MCF 10A (cell line): ENCODE data around the gene PTPRN2. TPM values are rescaled to one million over a fixed set of nuclear protein-coding genes. Genes with fewer than 3 reads are reported as not detected.

ENCODE experiments used
- BruUV-seq: library from RNA; stranded (reverse); fragments of 400-500 nt; replicated peaks from 2 replicates; lab custom pipeline; 2021; lab: Mats Ljungman, UMichigan
- CTCF ChIA-PET: fragments of 300-600 bp; sonication (Branson Sonifier 250); formaldehyde crosslinking; extraction: SDS; loops from one replicate; lab custom pipeline; 2021; ENCODE audit warnings: antibody characterized with exemption, inconsistent platforms; lab: Yijun Ruan, JAX
- POLR2A ChIA-PET: fragments of 300-600, 350-650 bp; sonication (Branson Sonifier 250); formaldehyde crosslinking; extraction: SDS; loops from one replicate; lab custom pipeline; 2020; ENCODE audit warnings: antibody characterized with exemption, inconsistent platforms; lab: Yijun Ruan, JAX
- DNase-seq: peaks from one replicate; pipeline ENCODE4 v3.0.0-alpha.2; 2018; ENCODE audit not compliant: unreplicated experiment
- H3K27ac Mint-ChIP-seq: one replicate; pipeline ENCODE4 v1.8.0; 2022; ENCODE audit warnings: mild to moderate bottlenecking, low read depth, mixed read lengths; ENCODE audit not compliant: unreplicated experiment
- H3K27me3 Mint-ChIP-seq: one replicate; pipeline ENCODE4 v1.8.0; 2022; ENCODE audit warnings: mixed read lengths; ENCODE audit not compliant: insufficient read depth, unreplicated experiment
- H3K36me3 Mint-ChIP-seq: one replicate; pipeline ENCODE4 v1.8.0; 2022; ENCODE audit warnings: mild to moderate bottlenecking, moderate library complexity, mixed read lengths; ENCODE audit not compliant: insufficient read depth, unreplicated experiment
- H3K4me1 Mint-ChIP-seq: one replicate; pipeline ENCODE4 v1.8.0; 2022; ENCODE audit warnings: mixed read lengths; ENCODE audit not compliant: insufficient read depth, unreplicated experiment
- H3K4me3 Mint-ChIP-seq: one replicate; pipeline ENCODE4 v1.8.0; 2022; ENCODE audit warnings: mild to moderate bottlenecking, moderate library complexity, mixed read lengths; ENCODE audit not compliant: unreplicated experiment
- H3K9me3 Mint-ChIP-seq: one replicate; pipeline ENCODE4 v1.8.0; 2022; ENCODE audit warnings: mixed read lengths; ENCODE audit not compliant: unreplicated experiment
- CTCF ChIP-seq: fragments of 200-600 bp; IDR thresholded peaks from one replicate; pipeline ENCODE4 v1.8.0; 2022; ENCODE audit warnings: antibody characterized with exemption, mild to moderate bottlenecking; ENCODE audit not compliant: unreplicated experiment
- intact Hi-C: fragments of 100-400 bp; cut with micrococcal nuclease; formaldehyde crosslinking; loops from 2 replicates; pipeline ENCODE4 v1.14.1; 2022
- total RNA-seq: library from RNA; stranded (reverse); gene quantifications from 2 replicates; pipeline ENCODE4 v1.2.3, GENCODE V29; 2022

The PTPRN2 gene
- total RNA-seq, 1 experiment from 2014 or later, result 4.5 TPM

DNA sequence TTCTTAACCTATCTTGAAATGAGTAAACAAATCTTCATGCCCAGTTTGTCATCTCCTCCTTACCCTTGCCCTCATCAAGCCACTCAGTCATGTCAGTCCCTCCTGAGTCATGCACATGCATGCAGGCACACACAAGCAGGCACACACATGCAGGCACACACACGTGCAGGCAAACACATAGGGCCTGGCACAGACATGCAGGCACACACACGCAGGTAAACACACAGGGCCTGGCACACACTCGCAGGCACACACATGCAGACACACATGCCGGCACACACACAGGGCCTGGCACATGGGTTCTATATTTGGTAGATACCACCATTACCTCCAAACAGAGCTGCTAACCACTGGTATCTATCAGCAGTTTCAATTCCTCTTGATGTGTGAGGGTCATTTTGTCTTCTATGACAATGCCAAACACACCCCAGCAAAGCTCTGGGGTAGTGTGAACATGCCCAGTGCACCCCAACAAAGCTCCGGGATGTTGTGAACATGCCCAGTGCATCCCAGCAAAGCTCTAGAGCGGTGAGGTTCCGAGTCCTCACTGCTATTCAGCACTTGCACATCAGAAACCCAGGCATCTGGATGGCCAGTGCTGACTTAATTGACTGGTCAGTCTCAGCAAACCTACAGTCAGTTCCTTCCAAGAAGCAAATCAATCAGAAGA is 563.8 kb downstream of the PTPRN2 start:
- CTCF ChIA-PET, result no interaction called here
- H3K27me3 Mint-ChIP-seq, result no peaks in the 10 kb centered on the region
- no peak for DNase-seq
- no peaks in the 10 kb centered on the region for H3K4me1 Mint-ChIP-seq
- H3K27ac Mint-ChIP-seq, result no peak overlapping the region
- TF ChIP-seq CTCF, result no peak
- H3K9me3 Mint-ChIP-seq, result no peaks in the 10 kb centered on the region
- intact Hi-C loops, result no loop called here
- H3K36me3 Mint-ChIP-seq, result no peaks in the 10 kb centered on the region
- no TSS peak for BruUV-seq
- POLR2A ChIA-PET, result interaction anchor here (1.0 kb wide), 1 partner anchor 15 kb away, joined by 3 read pairs; no protein-coding TSS in a partner anchor
- H3K4me3 Mint-ChIP-seq, result no peak overlapping the region

- no peak for DNase-seq
- ChIA-PET CTCF (no interaction called here), POLR2A (interaction anchor here (1.0 kb wide), 1 partner anchor 16 kb away, joined by 3 read pairs; no protein-coding TSS in a partner anchor)
- intact Hi-C loops, result no loop called here
- no peaks in the 10 kb centered on the region for H3K36me3 Mint-ChIP-seq
- BruUV-seq, result no TSS peak
- TF ChIP-seq CTCF, result no peak
- no peaks in the 10 kb centered on the region for H3K4me1 Mint-ChIP-seq
- H3K27ac Mint-ChIP-seq, result no peak overlapping the region
- no peak overlapping the region for H3K4me3 Mint-ChIP-seq
- no peaks in the 10 kb centered on the region for H3K9me3 Mint-ChIP-seq
- no peaks in the 10 kb centered on the region for H3K27me3 Mint-ChIP-seq
Observed at GRCh38 chr7:158023157-158023556, 564.5 kb downstream of the PTPRN2 start.

DNA sequence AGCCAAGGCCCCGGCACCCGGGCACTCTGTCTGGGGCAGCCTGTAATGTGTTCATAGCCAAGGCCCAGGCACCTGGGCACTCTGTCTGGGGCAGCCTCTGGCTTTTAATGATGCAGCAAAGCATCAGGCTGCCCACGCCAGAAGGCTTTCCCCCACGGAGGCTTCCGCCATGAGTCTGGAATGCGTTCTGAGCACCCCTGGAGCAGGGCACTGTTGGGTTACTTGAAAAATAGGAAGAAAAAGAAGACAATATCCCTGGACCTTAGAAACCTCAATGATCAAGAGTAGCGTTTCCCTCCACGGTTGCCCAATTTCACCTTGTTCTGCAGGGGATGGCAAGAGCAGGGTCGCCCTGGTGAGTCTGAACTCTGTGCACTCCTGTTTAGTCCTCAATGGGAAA is 565.0 kb downstream of the PTPRN2 start:
- no peak overlapping the region for H3K27ac Mint-ChIP-seq
- intact Hi-C loops, result no loop called here
- no peaks in the 10 kb centered on the region for H3K36me3 Mint-ChIP-seq
- ChIA-PET CTCF (no interaction called here), POLR2A (no interaction called here)
- H3K4me3 Mint-ChIP-seq, result no peak overlapping the region
- DNase-seq, result no peak
- H3K9me3 Mint-ChIP-seq, result no peaks in the 10 kb centered on the region
- no TSS peak for BruUV-seq
- H3K4me1 Mint-ChIP-seq, result no peaks in the 10 kb centered on the region
- H3K27me3 Mint-ChIP-seq, result no peaks in the 10 kb centered on the region
- TF ChIP-seq CTCF, result no peak

DNA sequence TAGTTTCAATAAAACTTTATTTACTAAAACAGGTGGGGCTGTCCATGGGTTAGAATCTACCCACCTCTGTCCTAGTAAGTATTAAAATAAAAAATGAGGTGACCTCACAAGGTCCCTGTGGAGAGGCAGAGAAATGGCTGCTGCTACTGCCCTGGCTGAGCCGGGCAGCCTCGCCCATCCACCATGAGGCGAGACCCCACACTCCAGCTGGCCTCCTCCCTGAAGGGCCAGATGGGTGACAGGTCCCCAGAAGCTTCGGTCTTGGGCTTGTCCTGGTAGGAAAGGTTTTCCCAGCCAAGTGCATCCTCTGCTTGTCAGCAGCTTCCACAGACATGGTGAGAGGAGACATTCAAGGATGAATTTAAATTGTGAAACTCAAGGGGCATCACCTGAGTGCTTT is 565.8 kb downstream of the PTPRN2 start:
- H3K4me1 Mint-ChIP-seq, result no peaks in the 10 kb centered on the region
- H3K27me3 Mint-ChIP-seq, result no peaks in the 10 kb centered on the region
- intact Hi-C loops, result no loop called here
- BruUV-seq, result no TSS peak
- H3K27ac Mint-ChIP-seq, result no peak overlapping the region
- no peak for DNase-seq
- H3K36me3 Mint-ChIP-seq, result no peaks in the 10 kb centered on the region
- no peaks in the 10 kb centered on the region for H3K9me3 Mint-ChIP-seq
- TF ChIP-seq CTCF, result no peak
- no peak overlapping the region for H3K4me3 Mint-ChIP-seq
- CTCF ChIA-PET, result no interaction called here
- POLR2A ChIA-PET, result no interaction called here
